Psoas muscle (tissue), 8 donors: ENCODE data around the gene KCNA10. TPM values are rescaled to one million over a fixed set of nuclear protein-coding genes. Genes with fewer than 3 reads are reported as not detected.

Experiments
- ATAC-seq, 4 donors: fragments of 200-7000 bp; cut with Tn5 transposase; one replicate each; pipeline ENCODE4 v1.9.1; 2020; ENCODE audit warnings: moderate library complexity in 3 of 4, mild to moderate bottlenecking in 2 of 4
- DNase-seq, 2 donors: peaks; one replicate each; pipeline ENCODE4 v3.0.0-alpha.2; 2020
- H3K27ac ChIP-seq: fragments of 200-600 bp; one replicate; pipeline ENCODE4 v1.8.0; 2022
- H3K27me3 ChIP-seq, 3 donors: fragments of 200-600 bp in 1 of 3; one replicate each; pipeline versions ENCODE4 v1.6.1 to v1.8.0; 2013 to 2022; ENCODE audit warnings: low read length in 2 of 3, mild to moderate bottlenecking in 2 of 3, moderate library complexity in 1 of 3; ENCODE audit not compliant: insufficient read depth in 3 of 3
- H3K36me3 ChIP-seq, 2 donors: fragments of 200-600 bp in 1 of 2; one replicate each; pipeline versions ENCODE4 v1.6.1 to v1.8.0; 2013 to 2022; ENCODE audit warnings: low read depth in 1 of 2, mild to moderate bottlenecking in 1 of 2, moderate library complexity in 1 of 2; ENCODE audit not compliant: insufficient read depth in 1 of 2
- H3K4me1 ChIP-seq: fragments of 200-600 bp; one replicate; pipeline ENCODE4 v1.8.0; 2022
- H3K4me3 ChIP-seq: fragments of 200-600 bp; one replicate; pipeline ENCODE4 v1.8.0; 2022; ENCODE audit warnings: mild to moderate bottlenecking
- H3K9me3 ChIP-seq: fragments of 200-600 bp; one replicate; pipeline ENCODE4 v1.8.0; 2022
- CTCF ChIP-seq: fragments of 200-600 bp; IDR thresholded peaks from one replicate; pipeline ENCODE4 v1.8.0; 2022; ENCODE audit warnings: antibody characterized with exemption
- WGBS, 3 donors: extraction: QIAGEN DNeasy Blood & Tissue Kit; methylation state at CpG; one replicate each; pipeline versions ENCODE4 v1.1.6 to v1.1.7; 2013; 5-methylcytosine and 5-hydroxymethylcytosine counted together
- intact Hi-C, 2 donors: fragments of 100-400 bp; cut with DNase I; formaldehyde crosslinking; loops; one replicate each; pipeline versions ENCODE4 v1.11.0 to v1.14.2; 2022
- polyA plus RNA-seq, 3 donors: library from polyadenylated mRNA; stranded (reverse); fragments of 200-250 nt; gene quantifications; one replicate each; pipeline ENCODE4 v1.2.3, GENCODE V29; 2013
- total RNA-seq, 4 donors: library from RNA; stranded (reverse); fragmentation: NEBNext Ultra II Directional in 2 of 4; extraction: Animal tissue kit (Norgen Biotek cat#: 25700) in 2 of 4; gene quantifications; one replicate each; pipeline versions ENCODE4 v1.2.1 to v1.2.4, GENCODE V29; 2021 to 2023
- donor health status: healthy with polysubstance abuse.
- donor health status: DM: no; HTN: no; CAD: no; lungs with moderate emphysema.
- donor health status: Bipolar disorder and iron deficiency.
- donor health status: healthy.
- donor health status: DM: yes; HTN: yes; CAD: no.
- donor health status: DM: no; HTN: no; CAD: no.
- donor health status: DM: no; HTN: no; CAD: no.
- donor health status: DM: yes; HTN: yes; CAD: no.

Gene KCNA10
- total and polyA plus RNA-seq, 7 donors, result not detected

GRCh38 chr1:110540891-110541685 is 22.1 kb upstream of the KCNA10 start:
- ATAC-seq, result no peak
- WGBS, 3 donors, result 41 to 76% (median 62%) methylated on average over 7 of the region's 7 CpGs
- Histone ChIP-seq H3K4me1 (no peaks in the 10 kb centered on the region), H3K27me3 (peaks cover 0 to 7% (median 0%) of the 10 kb centered on the region in 3 donors), H3K27ac (no peak overlapping the region), H3K9me3 (no peaks in the 10 kb centered on the region), H3K4me3 (no peak overlapping the region), H3K36me3 (no peaks in the 10 kb centered on the region)
- DNase-seq, result no peak
- no peak for TF ChIP-seq CTCF
- intact Hi-C loops, result no loop called here

GRCh38 chr1:110538921-110539320 is 19.9 kb upstream of the KCNA10 start:
- intact Hi-C loops, result no loop called here
- H3K4me1 ChIP-seq, result no peaks in the 10 kb centered on the region
- no peak overlapping the region for H3K4me3 ChIP-seq
- H3K27me3 ChIP-seq, result peaks cover 0 to 7% (median 0%) of the 10 kb centered on the region in 3 donors
- H3K9me3 ChIP-seq, result no peaks in the 10 kb centered on the region
- TF ChIP-seq CTCF, result no peak
- ATAC-seq (no peak), DNase-seq (no peak)
- H3K27ac ChIP-seq, result no peak overlapping the region
- no peaks in the 10 kb centered on the region for H3K36me3 ChIP-seq
- WGBS, 3 donors, result 25 to 44% (median 27%) methylated on average over 8 of the region's 8 CpGs

GRCh38 chr1:110538075-110538474 is 19.1 kb upstream of the KCNA10 start:
- intact Hi-C loops, result no loop called here
- H3K4me1 ChIP-seq, result no peaks in the 10 kb centered on the region
- 43 to 49% (median 46%) methylated on average over 16 of the region's 16 CpGs for WGBS, 3 donors
- peaks cover 0 to 7% (median 0%) of the 10 kb centered on the region in 3 donors for H3K27me3 ChIP-seq
- H3K27ac ChIP-seq, result no peak overlapping the region
- H3K9me3 ChIP-seq, result no peaks in the 10 kb centered on the region
- no peaks in the 10 kb centered on the region for H3K36me3 ChIP-seq
- ATAC-seq (no peak), DNase-seq (no peak)
- no peak overlapping the region for H3K4me3 ChIP-seq
- no peak for TF ChIP-seq CTCF

- DNase-seq (no peak), ATAC-seq (no peak)
- Histone ChIP-seq H3K27ac (no peak overlapping the region), H3K4me3 (no peak overlapping the region), H3K9me3 (no peaks in the 10 kb centered on the region), H3K36me3 (no peaks in the 10 kb centered on the region), H3K4me1 (no peaks in the 10 kb centered on the region), H3K27me3 (peaks cover 0 to 17% (median 0%) of the 10 kb centered on the region in 3 donors)
- intact Hi-C loops, result no loop called here
- 53 to 56% (median 55%) methylated on average over 3 of the region's 3 CpGs for WGBS, 3 donors
- TF ChIP-seq CTCF, result no peak
Observed at GRCh38 chr1:110535985-110536384, 17.0 kb upstream of the KCNA10 start.
